DMS53 treated with DMSO at 0.1 percent for 48 hours (cell line): Measurements from ENCODE around the gene TENM4.
A peak's percentile ranks its signal among the peaks of the same experiment; 100 is the strongest.

ENCODE experiments used
- DNase-seq: peaks from one replicate; lab custom pipeline; 2025; ENCODE audit not compliant: unreplicated experiment; lab: John Stamatoyannopoulos, UW

Gene TENM4

GRCh38 chr11:78926633-78927338 lies 514.0 kb downstream of the TENM4 start:
- no peak for DNase-seq

GRCh38 chr11:78925387-78925786 lies 515.4 kb downstream of the TENM4 start:
- DNase-seq, result no peak

GRCh38 chr11:78922859-78923625 lies 517.8 kb downstream of the TENM4 start:
- DNase-seq, result no peak

GRCh38 chr11:78921509-78921908 lies 519.3 kb downstream of the TENM4 start:
- DNase-seq, result no peak

GRCh38 chr11:78920329-78920728 lies 520.5 kb downstream of the TENM4 start:
- no peak for DNase-seq

- DNase-seq, result no peak
Observed at GRCh38 chr11:78916759-78917158, 524.1 kb downstream of the TENM4 start.

GRCh38 chr11:78914503-78914902 lies 526.3 kb downstream of the TENM4 start:
- DNase-seq, result no peak

GRCh38 chr11:78912778-78913177 lies 528.1 kb downstream of the TENM4 start:
- DNase-seq, result no peak

GRCh38 chr11:78910322-78910721 lies 530.5 kb downstream of the TENM4 start:
- DNase-seq, result no peak

- DNase-seq, result no peak
Observed at GRCh38 chr11:78909386-78909785, 531.4 kb downstream of the TENM4 start.

- peak; percentile 79 for DNase-seq
Observed at GRCh38 chr11:78907636-78908035, 533.2 kb downstream of the TENM4 start.

- DNase-seq, result no peak
Observed at GRCh38 chr11:78906566-78906965, 534.3 kb downstream of the TENM4 start.

GRCh38 chr11:78905756-78906155 lies 535.1 kb downstream of the TENM4 start:
- DNase-seq, result no peak

GRCh38 chr11:78902771-78903507 lies 537.9 kb downstream of the TENM4 start:
- DNase-seq, result no peak

- no peak for DNase-seq
Observed at GRCh38 chr11:78901831-78902230, 539.0 kb downstream of the TENM4 start.

GRCh38 chr11:78898266-78898775 lies 542.5 kb downstream of the TENM4 start:
- peak; percentile 30 for DNase-seq

- DNase-seq, result no peak
Observed at GRCh38 chr11:78893996-78894395, 546.8 kb downstream of the TENM4 start.

GRCh38 chr11:78889698-78890097 lies 551.1 kb downstream of the TENM4 start:
- DNase-seq, result no peak

- no peak for DNase-seq
Observed at GRCh38 chr11:78886616-78887015, 554.2 kb downstream of the TENM4 start.

GRCh38 chr11:78884761-78885160 lies 556.1 kb downstream of the TENM4 start:
- no peak for DNase-seq

GRCh38 chr11:78883506-78883905 lies 557.3 kb downstream of the TENM4 start:
- DNase-seq, result no peak
